ENCODE data around the gene CCDC85C.

The CCDC85C gene

GRCh38 chr14:99556134-99556791, 47.7 kb downstream of the CCDC85C start:
- no peak for DNase-seq (ENCODE audit: low spot score)

DNA sequence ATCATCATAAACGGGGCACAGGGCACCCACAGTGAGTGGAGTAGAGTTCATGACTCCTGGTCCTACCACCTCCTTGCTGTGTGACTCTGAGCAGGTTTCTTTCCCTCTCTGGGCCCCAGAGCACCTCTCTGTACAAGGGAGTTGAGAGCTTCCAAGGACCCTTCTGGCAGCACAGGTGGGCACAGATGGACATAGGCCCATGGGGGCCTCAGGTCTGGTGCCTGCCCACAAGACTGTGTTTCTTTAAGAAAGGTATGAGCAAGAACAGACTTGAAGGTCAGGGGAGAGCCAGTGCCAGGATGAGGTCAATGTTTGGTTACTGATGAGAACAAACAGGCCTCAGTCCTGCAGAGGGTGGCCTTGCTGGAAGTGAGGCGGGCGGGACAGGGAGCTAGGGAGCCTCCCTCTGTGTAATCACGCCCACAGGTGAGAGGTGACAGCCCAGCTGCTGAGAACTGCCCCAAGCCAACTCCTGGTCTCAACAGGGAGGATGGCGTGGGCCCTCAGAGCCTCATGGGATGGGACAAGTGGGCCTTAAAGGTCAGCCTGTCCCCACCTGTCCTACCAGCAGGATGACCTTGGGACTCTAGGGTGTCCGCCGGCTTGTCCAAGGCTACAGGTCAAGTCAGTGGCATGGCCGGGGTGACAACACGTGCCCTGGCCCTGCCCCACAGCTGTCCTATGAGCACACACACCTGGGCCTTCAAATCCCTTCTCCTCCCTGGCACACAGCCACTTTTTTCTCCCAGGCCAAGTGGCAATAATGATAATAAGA, 49.1 kb downstream of the CCDC85C start:
- no peak for DNase-seq (ENCODE audit: low spot score)

GRCh38 chr14:99554184-99554583, 49.8 kb downstream of the CCDC85C start:
- no peak for DNase-seq (ENCODE audit: low spot score)

- no peak for DNase-seq (ENCODE audit: low spot score)
Measured at GRCh38 chr14:99552572-99553216, 51.3 kb downstream of the CCDC85C start.

- DNase-seq (ENCODE audit: low spot score) = no peak
Measured at GRCh38 chr14:99552021-99552553, 51.9 kb downstream of the CCDC85C start.

- DNase-seq (ENCODE audit: low spot score) = no peak
Measured at GRCh38 chr14:99551034-99551922, 52.7 kb downstream of the CCDC85C start.

GRCh38 chr14:99550387-99550992, 53.5 kb downstream of the CCDC85C start:
- DNase-seq (ENCODE audit: low spot score) = no peak

GRCh38 chr14:99549684-99550083, 54.3 kb downstream of the CCDC85C start:
- DNase-seq (ENCODE audit: low spot score) = no peak

- DNase-seq (ENCODE audit: low spot score) = no peak
Measured at GRCh38 chr14:99548871-99549515, 55.0 kb downstream of the CCDC85C start.

DNA sequence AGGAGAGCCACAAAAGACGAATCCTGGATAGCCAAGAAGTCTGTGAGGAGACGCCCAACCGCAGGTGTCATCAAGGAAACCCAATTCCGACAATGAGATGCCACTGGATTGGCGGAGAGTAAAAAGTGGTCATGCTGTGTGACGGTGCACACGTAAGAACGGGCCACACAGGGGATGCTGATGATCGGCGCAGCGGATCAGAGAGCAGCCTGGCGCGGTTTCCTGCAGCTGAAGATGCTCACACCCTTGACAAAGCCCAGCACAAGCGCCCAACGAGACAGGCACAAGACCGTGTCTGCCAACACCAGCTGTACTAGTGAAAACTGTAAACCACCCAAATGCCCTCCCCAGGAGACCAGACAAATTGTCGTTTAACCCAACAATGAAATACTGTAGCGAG, 55.8 kb downstream of the CCDC85C start:
- DNase-seq (ENCODE audit: low spot score) = no peak

DNA sequence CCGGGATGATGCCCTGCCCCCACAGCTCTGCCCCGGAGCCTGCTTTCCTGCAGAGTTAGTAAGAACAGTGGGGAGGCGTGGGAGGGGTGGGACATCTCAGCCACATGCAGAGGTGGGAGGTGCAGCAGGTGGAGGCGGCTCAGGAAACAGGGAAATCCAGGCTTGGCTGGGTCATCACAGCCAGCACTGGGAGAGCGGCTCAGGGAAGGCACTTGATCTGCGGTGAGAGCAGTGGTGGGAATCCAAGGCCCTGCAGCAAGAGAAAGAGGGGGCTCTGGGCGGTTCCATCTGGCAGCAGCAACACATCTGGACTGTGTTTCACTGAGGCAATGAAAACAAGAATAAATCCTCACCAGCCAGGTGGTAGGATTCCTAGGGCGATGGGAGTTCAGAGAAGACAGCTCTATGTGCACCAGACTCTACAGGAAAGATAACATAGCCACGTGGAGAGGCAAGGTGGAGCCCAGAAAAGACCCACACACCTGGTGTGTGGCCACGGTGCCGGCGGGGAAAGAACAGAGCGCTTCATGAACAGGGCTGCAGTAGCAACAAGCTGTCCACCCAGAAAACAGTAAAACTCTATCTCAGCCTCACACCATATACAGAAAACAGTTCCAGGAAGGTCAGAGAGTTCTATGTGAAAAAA, 57.6 kb downstream of the CCDC85C start:
- no peak for DNase-seq (ENCODE audit: low spot score)

DNA sequence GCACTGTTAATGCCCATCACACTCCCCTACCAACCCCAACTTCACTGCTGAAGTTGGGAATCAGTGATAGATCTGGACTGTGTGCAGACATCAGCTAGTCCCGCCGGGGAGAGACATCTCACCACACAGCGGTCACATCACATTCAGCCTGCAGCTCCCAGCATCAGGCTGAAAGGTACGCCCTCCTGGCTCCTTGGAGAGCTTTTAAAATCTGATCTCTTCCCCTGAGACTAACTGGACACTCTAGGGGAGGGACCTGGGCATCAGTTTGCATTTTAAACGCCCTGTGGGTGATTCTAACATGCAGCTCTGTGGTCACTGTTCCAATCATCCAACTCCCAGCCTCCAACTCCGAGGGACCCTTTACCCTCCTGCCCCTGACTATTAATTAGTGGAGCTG, 58.4 kb downstream of the CCDC85C start:
- no peak for DNase-seq (ENCODE audit: low spot score)

GRCh38 chr14:99544991-99545390, 59.0 kb downstream of the CCDC85C start:
- DNase-seq (ENCODE audit: low spot score) = no peak

- DNase-seq (ENCODE audit: low spot score) = no peak
Measured at GRCh38 chr14:99543985-99544384, 60.0 kb downstream of the CCDC85C start.

DNA sequence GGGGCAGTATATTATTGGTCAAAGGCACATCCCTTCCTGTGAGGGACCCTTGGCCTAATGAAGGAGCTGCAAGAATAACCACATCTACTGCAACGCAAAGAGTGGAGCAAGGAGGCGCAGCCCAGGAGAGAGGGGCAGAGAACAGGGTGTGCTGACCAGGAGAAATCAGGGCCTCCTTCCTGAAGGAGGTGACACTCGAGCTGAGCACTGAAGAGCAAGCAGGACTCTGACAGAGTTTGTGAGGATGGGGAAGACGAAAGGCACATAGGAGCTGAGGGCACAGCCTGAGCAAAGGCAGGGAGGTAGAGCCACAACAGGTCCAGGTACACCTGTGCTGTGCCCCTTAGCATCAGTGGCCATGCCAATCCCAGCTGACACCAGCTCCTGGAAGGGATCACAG, 60.6 kb downstream of the CCDC85C start:
- no peak for DNase-seq (ENCODE audit: low spot score)

DNA sequence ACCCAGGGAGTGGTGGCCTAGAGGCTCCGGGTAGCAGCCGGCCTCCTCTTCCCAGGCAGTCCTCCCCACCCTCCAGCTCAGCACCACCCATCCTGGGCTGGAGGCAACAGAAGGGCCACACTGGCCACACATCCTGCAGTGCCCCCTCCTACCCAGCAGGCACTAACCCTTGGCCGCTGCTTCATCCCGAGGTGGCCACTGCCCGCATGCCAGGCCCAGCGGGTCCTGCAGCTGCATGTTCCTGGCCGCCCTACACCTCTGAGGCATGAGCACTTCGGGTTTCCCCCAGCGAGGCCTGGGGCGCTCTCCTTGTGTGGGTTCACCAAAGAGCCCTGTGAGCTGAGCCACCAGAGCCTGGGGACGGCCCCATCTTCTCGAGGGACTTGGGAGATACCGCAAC, 61.4 kb downstream of the CCDC85C start:
- DNase-seq (ENCODE audit: low spot score) = no peak

GRCh38 chr14:99541677-99542470, 62.1 kb downstream of the CCDC85C start:
- DNase-seq (ENCODE audit: low spot score) = no peak

GRCh38 chr14:99541211-99541610, 62.8 kb downstream of the CCDC85C start:
- no peak for DNase-seq (ENCODE audit: low spot score)

- no peak for DNase-seq (ENCODE audit: low spot score)
Measured at GRCh38 chr14:99540196-99541032, 63.6 kb downstream of the CCDC85C start.
